ENCODE measurements around the gene SHROOM1. TPM values are rescaled to one million over a fixed set of nuclear protein-coding genes. Genes with fewer than 3 reads are reported as not detected.

Gene SHROOM1
- total and polyA plus RNA-seq, 2 donors (not counting 3 experiments of a cell fraction or from before 2014, with no cell fraction given) = 12.8 to 20.9 TPM

DNA sequence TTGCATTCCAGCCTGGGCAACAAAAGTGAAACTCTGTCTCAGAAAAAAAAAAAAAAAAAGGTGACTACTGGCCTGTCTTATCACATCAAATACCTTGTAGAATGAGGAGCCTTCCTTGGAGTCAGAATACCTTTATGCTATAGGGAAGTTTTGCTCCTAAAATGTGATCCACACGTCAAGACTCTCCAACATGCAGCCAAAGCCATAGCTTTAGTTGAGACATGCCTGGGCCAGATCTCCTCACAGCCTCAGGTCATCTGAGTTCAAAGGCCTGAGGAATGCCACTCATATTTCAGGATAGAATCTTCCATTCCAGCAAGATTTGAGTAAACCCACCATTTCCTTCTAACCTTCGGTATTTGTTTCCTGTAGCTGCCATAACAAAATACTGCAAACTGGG is 31.1 kb downstream of the SHROOM1 start:
- Histone ChIP-seq H3K9me3 (replicated peaks; ENCODE audit: control insufficient read depth, insufficient read depth, low read length) (no peaks in the 10 kb centered on the region), H4K20me1 (replicated peaks; ENCODE audit: control insufficient read depth, extremely low read depth, insufficient read depth, low read length) (no peaks in the 10 kb centered on the region), H3K9ac (replicated peaks; ENCODE audit: extremely low read depth, insufficient read depth, low read length) (no peak overlapping the region), H3K4me1 (ENCODE audit: control insufficient read depth, extremely low read depth, insufficient read depth, low read length) (no peaks in the 10 kb centered on the region), H2AFZ (ENCODE audit: low read depth, low read length) (no peak overlapping the region), H3K4me3 (replicated peaks in 1 of 3; ENCODE audit: insufficient read depth in 1 of 3, low read depth in 1 of 3, low read length in 3 of 3) (no peak overlapping the region), H3K9me1 (replicated peaks; ENCODE audit: control insufficient read depth, extremely low read depth, insufficient read depth, low read length) (no peaks in the 10 kb centered on the region), H3K4me2 (ENCODE audit: insufficient read depth, low read length) (no peak overlapping the region), H3K36me3 (ENCODE audit: control insufficient read depth in 2 of 2, extremely low read depth in 1 of 2, insufficient read depth in 2 of 2, low read length in 2 of 2) (no peaks in the 10 kb centered on the region), H3K79me2 (ENCODE audit: control insufficient read depth, insufficient read depth, low read length) (no peaks in the 10 kb centered on the region), H3K27me3 (ENCODE audit: control insufficient read depth in 2 of 2, insufficient read depth in 2 of 2, low read length in 2 of 2) (peaks cover 12 to 22% of the 10 kb centered on the region in 2 experiments), H3K27ac (ENCODE audit: insufficient read depth, low read depth, low read length) (no peak overlapping the region)
- intact Hi-C loops (cut with micrococcal nuclease) (no loop called here), dilution Hi-C loops (cut with MboI; ENCODE audit: extremely low pct_ligation_motif_present, low sequenced_read_pairs) (no loop called here)
- ChIA-PET POLR2A (no interaction called here), CTCF (interaction anchor here (0.6 to 6.3 kb wide), 5 partner anchors 8 to 45 kb away, joined by 3 to 39 read pairs (median 11); no protein-coding TSS in a partner anchor)
- TF ChIP-seq, protein P1, sequence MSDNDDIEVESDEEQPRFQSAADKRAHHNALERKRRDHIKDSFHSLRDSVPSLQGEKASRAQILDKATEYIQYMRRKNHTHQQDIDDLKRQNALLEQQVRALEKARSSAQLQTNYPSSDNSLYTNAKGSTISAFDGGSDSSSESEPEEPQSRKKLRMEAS (IDR thresholded peaks at IDR 0.05; ENCODE audit: insufficient read depth, insufficient read length) = no peak
- TF ChIP-seq GATA2 (IDR thresholded peaks at IDR 0.05; ENCODE audit: insufficient read depth, insufficient read length, low read depth, low read length) (no peak), EZH2 (IDR thresholded peaks at IDR 0.05; ENCODE audit: borderline replicate concordance, low read depth, low read length, severe bottlenecking) (no peak), FOS (IDR thresholded peaks at IDR 0.05; ENCODE audit: borderline replicate concordance, insufficient read depth, low read length) (no peak), JUN (IDR thresholded peaks at IDR 0.05; ENCODE audit: borderline replicate concordance, insufficient read depth, insufficient read length, low read depth) (no peak), MYC (IDR thresholded peaks at IDR 0.05; ENCODE audit: low read depth, low read length) (no peak), POLR2A (IDR thresholded peaks at IDR 0.05; ENCODE audit: low read depth, low read length) (no peak)
- no peak for DNase-seq (ENCODE audit: low read depth, low spot score)
- FAIRE-seq = no peak
- no TSS peak for BruUV-seq (replicated peaks)

DNA sequence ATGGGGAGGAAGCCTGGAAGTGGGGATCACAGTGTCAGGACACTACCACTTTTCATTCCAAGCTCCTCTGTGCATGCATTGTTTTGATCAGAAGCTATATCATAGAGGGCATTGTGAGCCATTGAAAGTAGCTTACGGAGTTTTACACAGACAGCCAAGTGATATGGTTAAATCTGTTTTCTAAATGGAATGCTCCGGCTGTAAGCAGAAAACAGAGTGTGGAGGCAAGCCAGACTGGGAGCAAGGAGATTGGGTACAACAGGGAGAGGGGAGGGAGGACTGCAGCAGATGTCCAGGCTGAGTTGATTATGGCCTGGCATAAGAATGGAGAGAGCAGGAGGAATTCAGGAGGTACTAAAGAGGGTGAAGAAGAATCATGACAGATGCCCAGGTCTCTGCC is 32.8 kb downstream of the SHROOM1 start:
- intact Hi-C loops (cut with micrococcal nuclease) = no loop called here
- no peaks in the 10 kb centered on the region for H3K79me2 ChIP-seq (ENCODE audit: control insufficient read depth, insufficient read depth, low read length)
- H3K9ac ChIP-seq (replicated peaks; ENCODE audit: extremely low read depth, insufficient read depth, low read length) = no peak overlapping the region
- CTCF ChIA-PET = interaction anchor here (0.6 to 3.4 kb wide), 8 partner anchors 10 to 271 kb away, joined by 3 to 16 read pairs (median 3); no protein-coding TSS in a partner anchor
- H3K4me1 ChIP-seq (ENCODE audit: control insufficient read depth, extremely low read depth, insufficient read depth, low read length) = no peaks in the 10 kb centered on the region
- FAIRE-seq (no peak), DNase-seq (ENCODE audit: low read depth, low spot score) (no peak)
- H3K9me3 ChIP-seq (replicated peaks; ENCODE audit: control insufficient read depth, insufficient read depth, low read length) = no peaks in the 10 kb centered on the region
- H2AFZ ChIP-seq (ENCODE audit: low read depth, low read length) = no peak overlapping the region
- no peak overlapping the region for H3K4me2 ChIP-seq (ENCODE audit: insufficient read depth, low read length)
- BruUV-seq (replicated peaks) = no TSS peak
- TF ChIP-seq FOS (IDR thresholded peaks at IDR 0.05; ENCODE audit: borderline replicate concordance, insufficient read depth, low read length) (no peak), EZH2 (IDR thresholded peaks at IDR 0.05; ENCODE audit: borderline replicate concordance, low read depth, low read length, severe bottlenecking) (no peak), MYC (IDR thresholded peaks at IDR 0.05; ENCODE audit: low read depth, low read length) (no peak), JUN (IDR thresholded peaks at IDR 0.05; ENCODE audit: borderline replicate concordance, insufficient read depth, insufficient read length, low read depth) (no peak), GATA2 (IDR thresholded peaks at IDR 0.05; ENCODE audit: insufficient read depth, insufficient read length, low read depth, low read length) (no peak), POLR2A (IDR thresholded peaks at IDR 0.05; ENCODE audit: low read depth, low read length) (no peak), POLR2AphosphoS5 (IDR thresholded peaks at IDR 0.05; ENCODE audit: insufficient read depth, low read depth, low read length) (no peak)
- TF ChIP-seq, protein P2, sequence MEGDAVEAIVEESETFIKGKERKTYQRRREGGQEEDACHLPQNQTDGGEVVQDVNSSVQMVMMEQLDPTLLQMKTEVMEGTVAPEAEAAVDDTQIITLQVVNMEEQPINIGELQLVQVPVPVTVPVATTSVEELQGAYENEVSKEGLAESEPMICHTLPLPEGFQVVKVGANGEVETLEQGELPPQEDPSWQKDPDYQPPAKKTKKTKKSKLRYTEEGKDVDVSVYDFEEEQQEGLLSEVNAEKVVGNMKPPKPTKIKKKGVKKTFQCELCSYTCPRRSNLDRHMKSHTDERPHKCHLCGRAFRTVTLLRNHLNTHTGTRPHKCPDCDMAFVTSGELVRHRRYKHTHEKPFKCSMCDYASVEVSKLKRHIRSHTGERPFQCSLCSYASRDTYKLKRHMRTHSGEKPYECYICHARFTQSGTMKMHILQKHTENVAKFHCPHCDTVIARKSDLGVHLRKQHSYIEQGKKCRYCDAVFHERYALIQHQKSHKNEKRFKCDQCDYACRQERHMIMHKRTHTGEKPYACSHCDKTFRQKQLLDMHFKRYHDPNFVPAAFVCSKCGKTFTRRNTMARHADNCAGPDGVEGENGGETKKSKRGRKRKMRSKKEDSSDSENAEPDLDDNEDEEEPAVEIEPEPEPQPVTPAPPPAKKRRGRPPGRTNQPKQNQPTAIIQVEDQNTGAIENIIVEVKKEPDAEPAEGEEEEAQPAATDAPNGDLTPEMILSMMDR (IDR thresholded peaks at IDR 0.05; ENCODE audit: extremely low read depth in 1 of 2, insufficient read depth in 1 of 2, low read depth in 1 of 2, low read length in 2 of 2) = no peak
- TF ChIP-seq, protein P1 (IDR thresholded peaks at IDR 0.05; ENCODE audit: insufficient read depth, insufficient read length) = no peak
- no peaks in the 10 kb centered on the region for H3K9me1 ChIP-seq (replicated peaks; ENCODE audit: control insufficient read depth, extremely low read depth, insufficient read depth, low read length)
- no peak overlapping the region for H3K27ac ChIP-seq (ENCODE audit: insufficient read depth, low read depth, low read length)
- H4K20me1 ChIP-seq (replicated peaks; ENCODE audit: control insufficient read depth, extremely low read depth, insufficient read depth, low read length) = no peaks in the 10 kb centered on the region
- dilution Hi-C loops (cut with MboI; ENCODE audit: extremely low pct_ligation_motif_present, low sequenced_read_pairs) = no loop called here
- POLR2A ChIA-PET = no interaction called here
- H3K27me3 ChIP-seq (ENCODE audit: control insufficient read depth in 2 of 2, insufficient read depth in 2 of 2, low read length in 2 of 2) = peaks cover 10 to 22% of the 10 kb centered on the region in 2 experiments
- no peaks in the 10 kb centered on the region for H3K36me3 ChIP-seq (ENCODE audit: control insufficient read depth in 2 of 2, extremely low read depth in 1 of 2, insufficient read depth in 2 of 2, low read length in 2 of 2)
- H3K4me3 ChIP-seq (replicated peaks in 1 of 3; ENCODE audit: insufficient read depth in 1 of 3, low read depth in 1 of 3, low read length in 3 of 3) = no peak overlapping the region
